ENCODE results near the gene LAMA5.

- TF ChIP-seq POLR2A (IDR thresholded peaks at IDR 0.05) (no peak), CTCF (IDR thresholded peaks at IDR 0.05 in 4 of 5, conservative IDR thresholded peaks at IDR 0.05 in 1 of 5) (no peak)
Measured at GRCh38 chr20:62402456-62403150, 35.5 kb upstream of the LAMA5 start.

All from gastrocnemius medialis (tissue), 4 donors.